ENCODE results near the gene PRR23E. TPM values are rescaled to one million over a fixed set of nuclear protein-coding genes. Genes with fewer than 3 reads are reported as not detected.

PRR23E gene
- total and polyA plus RNA-seq, 10 of the 15 experiments (the other 5 are each of a cell fraction or from before 2014, with no cell fraction given) = not detected

- no peak for TF ChIP-seq SRF (IDR thresholded peaks at IDR 0.05; ENCODE audit: low read depth in 2 of 2, low read length in 2 of 2)
- TF ChIP-seq EP300 (IDR thresholded peaks at IDR 0.05; ENCODE audit: borderline replicate concordance in 1 of 2, control insufficient read depth in 1 of 2, low read depth in 2 of 2, low read length in 2 of 2) = 0 out of 4 replicates have a peak, but pooled peaks of 1 of the 2 experiments have one; percentile 34
- TF ChIP-seq SMC3 (IDR thresholded peaks at IDR 0.05; ENCODE audit: borderline replicate concordance, low read length) = no peak
- no peak for TF ChIP-seq RAD51 (IDR thresholded peaks at IDR 0.05)
- TF ChIP-seq CEBPZ (IDR thresholded peaks at IDR 0.05; ENCODE audit: low read depth, low read length) = no peak
- TF ChIP-seq ZNF24 (IDR thresholded peaks at IDR 0.05) = no peak
- TF ChIP-seq, protein P1, sequence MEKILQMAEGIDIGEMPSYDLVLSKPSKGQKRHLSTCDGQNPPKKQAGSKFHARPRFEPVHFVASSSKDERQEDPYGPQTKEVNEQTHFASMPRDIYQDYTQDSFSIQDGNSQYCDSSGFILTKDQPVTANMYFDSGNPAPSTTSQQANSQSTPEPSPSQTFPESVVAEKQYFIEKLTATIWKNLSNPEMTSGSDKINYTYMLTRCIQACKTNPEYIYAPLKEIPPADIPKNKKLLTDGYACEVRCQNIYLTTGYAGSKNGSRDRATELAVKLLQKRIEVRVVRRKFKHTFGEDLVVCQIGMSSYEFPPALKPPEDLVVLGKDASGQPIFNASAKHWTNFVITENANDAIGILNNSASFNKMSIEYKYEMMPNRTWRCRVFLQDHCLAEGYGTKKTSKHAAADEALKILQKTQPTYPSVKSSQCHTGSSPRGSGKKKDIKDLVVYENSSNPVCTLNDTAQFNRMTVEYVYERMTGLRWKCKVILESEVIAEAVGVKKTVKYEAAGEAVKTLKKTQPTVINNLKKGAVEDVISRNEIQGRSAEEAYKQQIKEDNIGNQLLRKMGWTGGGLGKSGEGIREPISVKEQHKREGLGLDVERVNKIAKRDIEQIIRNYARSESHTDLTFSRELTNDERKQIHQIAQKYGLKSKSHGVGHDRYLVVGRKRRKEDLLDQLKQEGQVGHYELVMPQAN (conservative IDR thresholded peaks at IDR 0.05) = 0 out of 2 replicates have a peak, but pooled peaks have one; percentile 23
- no peak for TF ChIP-seq REST (IDR thresholded peaks at IDR 0.05; ENCODE audit: low read depth, low read length)
- TF ChIP-seq FOS (IDR thresholded peaks at IDR 0.05; ENCODE audit: borderline replicate concordance, extremely low read depth, insufficient read length) = no peak
Observed at GRCh38 chr3:127216415-127217261, 23.7 kb downstream of the PRR23E start (continued).
